GM18907 (cell line): Measurements from ENCODE around the gene SLC37A1.

Experiments
- ATAC-seq: cut with Tn5 transposase; IDR thresholded peaks from one replicate; pipeline ENCODE4 v1.9.1; 2021; ENCODE audit warnings: mild to moderate bottlenecking, moderate library complexity; ENCODE audit not compliant: unreplicated experiment

Gene SLC37A1

GRCh38 chr21:42503711-42504110 lies 9.9 kb upstream of the SLC37A1 start:
- ATAC-seq: no peak

- peak; percentile 89 for ATAC-seq
Observed at GRCh38 chr21:42505090-42505726, 8.4 kb upstream of the SLC37A1 start.

GRCh38 chr21:42507418-42507817 lies 6.2 kb upstream of the SLC37A1 start:
- ATAC-seq: no peak

GRCh38 chr21:42508371-42508770 lies 5.3 kb upstream of the SLC37A1 start:
- no peak for ATAC-seq

- no peak for ATAC-seq
Observed at GRCh38 chr21:42509244-42509643, 4.4 kb upstream of the SLC37A1 start.

GRCh38 chr21:42512346-42513034 lies 1.2 kb upstream of the SLC37A1 start:
- ATAC-seq: no peak

GRCh38 chr21:42513985-42514882 lies 582 bp downstream of the SLC37A1 start:
- ATAC-seq: peak; percentile 49

GRCh38 chr21:42514883-42515228 lies 1.2 kb downstream of the SLC37A1 start:
- ATAC-seq: no peak

GRCh38 chr21:42515708-42516502 lies 2.3 kb downstream of the SLC37A1 start:
- ATAC-seq: no peak

GRCh38 chr21:42518215-42518614 lies 4.6 kb downstream of the SLC37A1 start:
- no peak for ATAC-seq

- ATAC-seq: no peak
Observed at GRCh38 chr21:42518626-42519025, 5.0 kb downstream of the SLC37A1 start.

GRCh38 chr21:42520628-42521253 lies 7.1 kb downstream of the SLC37A1 start:
- ATAC-seq: no peak

- no peak for ATAC-seq
Observed at GRCh38 chr21:42521384-42521783, 7.7 kb downstream of the SLC37A1 start.

GRCh38 chr21:42521805-42522204 lies 8.2 kb downstream of the SLC37A1 start:
- ATAC-seq: no peak

- ATAC-seq: no peak
Observed at GRCh38 chr21:42522271-42522670, 8.6 kb downstream of the SLC37A1 start.

- no peak for ATAC-seq
Observed at GRCh38 chr21:42522771-42523170, 9.1 kb downstream of the SLC37A1 start.

- no peak for ATAC-seq
Observed at GRCh38 chr21:42523211-42523610, 9.6 kb downstream of the SLC37A1 start.

- no peak for ATAC-seq
Observed at GRCh38 chr21:42523941-42524340, 10.3 kb downstream of the SLC37A1 start.

- ATAC-seq: peak; percentile 69
Observed at GRCh38 chr21:42524341-42525028, 10.8 kb downstream of the SLC37A1 start.

- peak; percentile 24 for ATAC-seq
Observed at GRCh38 chr21:42525029-42525581, 11.5 kb downstream of the SLC37A1 start.
